DOHH2 (cell line): Measurements from ENCODE around the gene PRSS53.

Experiments
- EZH2phosphoT487 ChIP-seq: fragments of 200-600 bp; sonication (generic); IDR thresholded peaks from 2 replicates; pipeline ENCODE4 v1.6.1; 2017; ENCODE audit warnings: borderline replicate concordance, mild to moderate bottlenecking, antibody characterized with exemption, low read length, moderate library complexity, mixed read lengths
- TF ChIP-seq, protein P1 (sequence below): fragments of 200-600 bp; sonication (generic); IDR thresholded peaks from one replicate; pipeline ENCODE4 v1.5.1; 2014; ENCODE audit warnings: antibody characterized with exemption, mild to moderate bottlenecking, low read depth, low read length; ENCODE audit not compliant: poor library complexity, severe bottlenecking

DNA sequence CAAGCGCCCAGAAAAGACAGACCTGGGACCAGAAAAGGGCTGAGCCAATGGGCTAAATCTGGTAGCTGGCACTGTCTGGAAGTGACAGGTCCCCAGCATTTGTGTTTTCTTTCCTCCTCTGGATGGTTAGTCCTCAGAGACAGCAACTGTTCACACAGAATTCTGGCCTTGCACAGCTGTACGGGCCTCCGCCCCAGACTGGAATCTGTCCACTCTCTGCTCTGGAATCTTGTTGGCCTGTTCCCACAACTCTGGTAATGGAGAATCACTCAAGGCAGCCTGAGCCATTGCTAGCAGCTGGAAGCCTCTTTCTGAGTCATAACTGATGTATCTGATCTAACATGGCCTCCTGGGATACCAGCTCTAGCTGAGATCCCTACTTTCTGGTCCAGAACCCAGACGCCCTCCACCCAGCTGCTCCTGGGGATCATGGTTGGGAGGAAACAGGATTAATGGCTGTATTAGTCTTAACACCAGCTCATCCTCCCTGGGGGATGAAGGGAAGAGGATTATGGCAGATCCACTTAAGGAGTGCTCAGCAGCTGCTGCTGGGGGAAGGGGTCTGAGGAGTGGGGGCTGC is 23.8 kb downstream of the PRSS53 start:
- TF ChIP-seq, protein P1, sequence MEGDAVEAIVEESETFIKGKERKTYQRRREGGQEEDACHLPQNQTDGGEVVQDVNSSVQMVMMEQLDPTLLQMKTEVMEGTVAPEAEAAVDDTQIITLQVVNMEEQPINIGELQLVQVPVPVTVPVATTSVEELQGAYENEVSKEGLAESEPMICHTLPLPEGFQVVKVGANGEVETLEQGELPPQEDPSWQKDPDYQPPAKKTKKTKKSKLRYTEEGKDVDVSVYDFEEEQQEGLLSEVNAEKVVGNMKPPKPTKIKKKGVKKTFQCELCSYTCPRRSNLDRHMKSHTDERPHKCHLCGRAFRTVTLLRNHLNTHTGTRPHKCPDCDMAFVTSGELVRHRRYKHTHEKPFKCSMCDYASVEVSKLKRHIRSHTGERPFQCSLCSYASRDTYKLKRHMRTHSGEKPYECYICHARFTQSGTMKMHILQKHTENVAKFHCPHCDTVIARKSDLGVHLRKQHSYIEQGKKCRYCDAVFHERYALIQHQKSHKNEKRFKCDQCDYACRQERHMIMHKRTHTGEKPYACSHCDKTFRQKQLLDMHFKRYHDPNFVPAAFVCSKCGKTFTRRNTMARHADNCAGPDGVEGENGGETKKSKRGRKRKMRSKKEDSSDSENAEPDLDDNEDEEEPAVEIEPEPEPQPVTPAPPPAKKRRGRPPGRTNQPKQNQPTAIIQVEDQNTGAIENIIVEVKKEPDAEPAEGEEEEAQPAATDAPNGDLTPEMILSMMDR: no peak
- TF ChIP-seq EZH2phosphoT487: no peak
